Smooth muscle cell of the coronary artery (primary cell): ENCODE measurements around the gene SCN1A. TPM values are rescaled to one million over a fixed set of nuclear protein-coding genes. Genes with fewer than 3 reads are reported as not detected.

ENCODE experiments used
- total RNA-seq: library from RNA; depleted of rRNA; stranded (reverse); fragments of >200 nt; gene quantifications from 2 replicates; pipeline ENCODE4 v1.2.3, GENCODE V29; 2014; ENCODE audit warnings: low replicate concordance

Gene SCN1A
- total RNA-seq: 1.1 TPM in 1 of 2 replicates, not detected in the other

DNA sequence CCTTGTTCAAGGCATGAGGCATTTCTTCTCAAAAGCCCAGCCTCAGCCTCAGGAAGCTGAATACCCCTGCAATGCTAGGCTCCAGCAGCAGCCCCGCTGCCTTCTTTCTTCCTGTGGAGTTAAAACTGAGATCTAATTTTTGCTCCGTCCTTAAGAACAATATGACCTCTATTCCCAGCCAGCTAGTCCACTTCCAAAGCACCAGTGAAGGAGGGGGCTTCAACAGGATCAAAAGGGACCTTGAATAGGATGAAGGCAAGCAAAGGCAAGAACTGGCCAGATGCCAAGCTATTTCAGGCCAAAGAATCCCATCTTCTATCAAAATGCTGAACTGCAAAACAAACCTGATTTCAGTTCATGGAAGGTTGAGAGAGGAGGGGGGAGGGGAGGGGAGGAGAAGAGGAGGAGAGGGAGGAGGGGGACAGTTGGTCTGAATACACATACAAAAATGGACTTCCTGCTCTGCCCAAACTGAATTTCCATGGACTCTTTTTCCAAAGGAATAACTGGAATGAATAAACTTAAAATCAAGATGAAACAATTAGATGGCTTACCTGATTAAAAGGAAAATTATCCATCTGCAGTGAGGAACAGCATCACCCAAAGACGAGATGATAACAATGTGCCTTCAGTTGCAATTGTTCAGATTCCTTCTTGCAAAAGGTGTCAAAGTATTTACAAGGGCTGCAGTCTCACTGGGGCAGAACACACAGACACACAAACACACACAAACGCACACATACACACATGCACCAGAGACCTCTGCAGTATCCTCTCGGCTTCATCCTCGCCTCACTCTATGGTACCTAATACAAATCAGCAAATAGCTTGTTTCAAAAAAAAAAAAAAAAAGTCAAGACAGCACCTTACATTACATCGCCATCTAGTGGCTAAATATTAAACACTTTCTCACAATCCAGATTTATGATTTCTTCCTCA, at the start of gene SCN1A:
TSS of gene SCN1A (minus strand) at position 804 of the 939 bp plus-strand sequence. CDS start 54,399 bp downstream, outside the sequence.

DNA sequence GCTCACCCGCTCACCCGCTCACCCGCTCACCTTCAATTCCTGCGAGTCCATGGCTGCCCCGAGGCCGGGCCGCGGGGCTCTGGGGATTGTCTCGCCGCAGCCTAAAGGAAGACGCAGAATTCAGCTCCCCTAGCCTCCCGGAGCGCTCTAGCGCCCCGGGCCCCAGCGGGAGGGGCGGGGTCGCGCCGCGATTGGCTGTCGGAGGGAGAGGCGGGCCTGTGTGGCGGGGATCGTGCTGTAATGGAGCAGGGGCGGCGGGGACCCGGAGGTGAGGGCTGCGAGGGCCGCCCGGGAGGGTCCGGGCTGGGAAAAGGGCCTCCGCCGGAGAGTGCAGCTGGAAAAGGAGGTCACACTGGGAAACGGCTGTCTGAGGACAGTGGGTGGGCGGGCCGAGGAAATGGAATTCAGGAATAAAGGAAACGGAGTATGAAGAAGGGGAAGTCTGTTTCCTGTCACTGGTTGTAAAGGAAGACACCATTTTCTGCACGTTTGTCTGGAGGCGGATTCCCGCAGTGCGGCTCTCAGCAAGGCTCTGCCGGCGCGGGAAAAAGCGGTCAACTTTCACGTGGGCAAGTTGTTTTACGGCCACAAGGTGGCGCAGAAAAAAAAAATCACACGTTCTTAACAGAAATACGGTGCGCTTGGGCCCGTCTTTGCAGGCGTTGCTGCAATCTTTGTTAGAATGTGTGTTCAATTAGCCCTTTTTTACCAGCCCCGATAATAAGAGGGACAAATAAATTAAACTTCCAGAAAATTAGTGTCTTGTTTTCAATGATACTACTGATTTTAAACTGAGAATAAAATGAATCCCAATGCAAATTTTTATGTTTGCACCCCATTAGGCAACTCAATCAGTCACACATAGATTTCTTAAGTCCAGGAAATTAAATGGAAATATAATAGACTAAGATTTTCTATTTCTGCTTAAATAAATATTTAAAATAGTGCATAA, 173.9 kb downstream of the SCN1A start, which contains the start of gene TTC21B:
TSS of gene TTC21B (minus strand) at position 122 of the 952 bp plus-strand sequence. CDS start at position 51, 71 bp downstream.

Other genes starting within 250 kb of the SCN1A start
- gene TTC21B, start 174.2 kb downstream of the SCN1A start, total RNA-seq: 14.9 and 23.6 TPM in 2 replicates
- 0.83 and 2.6 TPM in 2 replicates for gene SCN9A, start 247.9 kb upstream of the SCN1A start, total RNA-seq